Lung (tissue), 13 donors: ENCODE measurements around the gene FAM120AOS. TPM values are rescaled to one million over a fixed set of nuclear protein-coding genes. Genes with fewer than 3 reads are reported as not detected.

Experiments used
- ATAC-seq: fragments of 200-7000 bp; cut with Tn5 transposase; one replicate; pipeline ENCODE4 v1.9.1; 2020; ENCODE audit warnings: moderate number of reproducible peaks; ENCODE audit not compliant: insufficient read depth, low FRiP score
- DNase-seq, 3 donors: peaks; one replicate each; pipeline ENCODE4 v3.0.0-alpha.2; 2013 to 2017
- H3K27ac ChIP-seq, 2 donors: one replicate each; pipeline ENCODE4 v1.5.1; 2013; ENCODE audit warnings: mild to moderate bottlenecking in 2 of 2, moderate library complexity in 2 of 2, control low read depth in 1 of 2, inconsistent platforms in 1 of 2, low read depth in 1 of 2, low read length in 1 of 2
- H3K27me3 ChIP-seq, 3 donors: one replicate each; pipeline ENCODE4 v1.5.1; 2013; ENCODE audit warnings: low read length in 2 of 3; ENCODE audit not compliant: control insufficient read depth in 3 of 3, insufficient read depth in 3 of 3
- H3K36me3 ChIP-seq, 4 donors: one replicate each; pipeline ENCODE4 v1.5.1; 2013; ENCODE audit warnings: low read length in 4 of 4, mild to moderate bottlenecking in 1 of 4, moderate library complexity in 1 of 4; ENCODE audit not compliant: control insufficient read depth in 4 of 4, insufficient read depth in 4 of 4
- H3K4me1 ChIP-seq, 5 donors: one replicate each; pipeline ENCODE4 v1.5.1; 2013; ENCODE audit warnings: low read length in 5 of 5, mild to moderate bottlenecking in 2 of 5, moderate library complexity in 1 of 5; ENCODE audit not compliant: control insufficient read depth in 5 of 5, insufficient read depth in 5 of 5
- H3K4me3 ChIP-seq: one replicate; pipeline ENCODE4 v1.5.1; 2013; ENCODE audit warnings: mild to moderate bottlenecking, control low read depth, moderate library complexity
- H3K9ac ChIP-seq, 2 donors: one replicate each; pipeline ENCODE4 v1.5.1; 2013; ENCODE audit warnings: low read length in 2 of 2, control low read depth in 1 of 2; ENCODE audit not compliant: insufficient read depth in 1 of 2
- H3K9me3 ChIP-seq, 4 donors: one replicate each; pipeline ENCODE4 v1.5.1; 2013; ENCODE audit warnings: low read length in 3 of 4, mild to moderate bottlenecking in 1 of 4, moderate library complexity in 1 of 4; ENCODE audit not compliant: control insufficient read depth in 4 of 4, insufficient read depth in 3 of 4
- CTCF ChIP-seq: IDR thresholded peaks from 2 replicates; pipeline ENCODE4 v1.5.1; 2012; ENCODE audit warnings: mild to moderate bottlenecking; ENCODE audit errors: control extremely low read depth, extremely low read depth
- WGBS, 2 donors: extraction: QIAGEN DNeasy Blood & Tissue Kit; methylation state at CpG; one replicate each; pipeline ENCODE4 v1.1.7; 2013; 5-methylcytosine and 5-hydroxymethylcytosine counted together
- polyA plus RNA-seq, 2 donors: library from polyadenylated mRNA; stranded (reverse); fragments of 200-250 nt; gene quantifications; one replicate each; pipeline ENCODE4 v1.2.1, GENCODE V29; 2013
- small RNA-seq: library from RNA; depleted of rRNA; stranded (forward); fragments of <200 nt; gene quantifications from one replicate; pipeline ENCODE3, GENCODE V24; 2014; ENCODE audit warnings: low replicate concordance
- total RNA-seq, 2 donors: library from RNA; depleted of rRNA in 1 of 2; stranded (reverse); fragments of >200 nt in 1 of 2; gene quantifications; one replicate each; pipeline ENCODE4 v1.2.1, GENCODE V29; 2014 to 2021
- donor health status: control.
- donor health status: control.
- donor health status: Bipolar disorder and iron deficiency.
- donor health status: healthy.
- donor health status: DM: yes; HTN: yes; CAD: no.

FAM120AOS gene
- total and polyA plus RNA-seq, 4 donors, result 27.2 to 51.6 (median 36.5) TPM

GRCh38 chr9:93397661-93398373, 55.6 kb downstream of the FAM120AOS start:
- no peak overlapping the region for H3K27ac ChIP-seq
- no peak overlapping the region for H3K9ac ChIP-seq
- peaks cover 0 to 8% (median 0%) of the 10 kb centered on the region in 5 donors for H3K4me1 ChIP-seq
- no peaks in the 10 kb centered on the region for H3K27me3 ChIP-seq
- peaks cover 0 to 4% (median 0%) of the 10 kb centered on the region in 4 donors for H3K9me3 ChIP-seq
- peak in 2 of 3 donors; percentile 18 to 65 for DNase-seq
- ATAC-seq, result no peak
- H3K36me3 ChIP-seq, result no peaks in the 10 kb centered on the region
- TF ChIP-seq CTCF, result no peak
- 64 to 67% methylated on average over 10 of the region's 10 CpGs for WGBS, 2 donors
- no peak overlapping the region for H3K4me3 ChIP-seq

Small RNAs within 50 kb of the gene (small RNA-seq; reads per million reads assigned to genes)
- not detected for gene RF00019

Other genes with a start within 250 kb of the FAM120AOS start
- gene FAM120A, start 1.9 kb downstream of the FAM120AOS start, total RNA-seq, result 100 to 1,000 TPM; 110 to 134 TPM
- gene FAM120A, start 1.9 kb downstream of the FAM120AOS start, polyA plus RNA-seq, result 10 to 100 TPM; 44.9 to 72.1 TPM
- gene PHF2, start 123.0 kb upstream of the FAM120AOS start, total RNA-seq, result 10 to 100 TPM; 33.3 to 33.6 TPM
- 10 to 100 TPM; 20.1 to 27.1 TPM for gene PHF2, start 123.0 kb upstream of the FAM120AOS start, polyA plus RNA-seq